H9 (cell line): ENCODE data around the gene CUBN. TPM values are rescaled to one million over a fixed set of nuclear protein-coding genes. Genes with fewer than 3 reads are reported as not detected.

ENCODE experiments used
- DNase-seq: peaks from one replicate; pipeline ENCODE4 v3.0.0-alpha.2; 2017
- H2AFZ ChIP-seq: one replicate; pipeline ENCODE4 v1.6.1; 2013; ENCODE audit warnings: mild to moderate bottlenecking, low read length, control low read depth, moderate library complexity
- H2AK5ac ChIP-seq: 2 replicates; pipeline ENCODE4 v1.6.1; 2013; ENCODE audit warnings: low read length, control low read depth, mixed read lengths; ENCODE audit not compliant: insufficient read length
- H2BK120ac ChIP-seq: one replicate; pipeline ENCODE4 v1.6.1; 2013; ENCODE audit warnings: low read depth, mild to moderate bottlenecking, low read length, control low read depth, inconsistent platforms; ENCODE audit not compliant: poor library complexity, severe bottlenecking
- H2BK12ac ChIP-seq: 2 replicates; pipeline ENCODE4 v1.6.1; 2013; ENCODE audit warnings: low read length, control low read depth, mixed read lengths, low read depth; ENCODE audit not compliant: insufficient read length
- H2BK15ac ChIP-seq: 2 replicates; pipeline ENCODE4 v1.6.1; 2013; ENCODE audit warnings: low read depth, low read length, control low read depth
- H2BK20ac ChIP-seq: one replicate; pipeline ENCODE4 v1.6.1; 2013; ENCODE audit warnings: low read depth, mild to moderate bottlenecking, low read length, control low read depth, inconsistent platforms; ENCODE audit not compliant: poor library complexity, severe bottlenecking
- H2BK5ac ChIP-seq: 2 replicates; pipeline ENCODE4 v1.6.1; 2013; ENCODE audit warnings: low read length, control low read depth, mixed read lengths; ENCODE audit not compliant: insufficient read length
- H3K14ac ChIP-seq: 2 replicates; pipeline ENCODE4 v1.6.1; 2013; ENCODE audit warnings: low read length, control low read depth; ENCODE audit not compliant: insufficient read depth
- H3K18ac ChIP-seq: 2 replicates; pipeline ENCODE4 v1.6.1; 2013; ENCODE audit warnings: low read depth, mild to moderate bottlenecking, mixed read lengths, low read length, control low read depth; ENCODE audit not compliant: insufficient read length
- H3K23ac ChIP-seq: 2 replicates; pipeline ENCODE4 v1.6.1; 2013; ENCODE audit warnings: low read length, control low read depth, mixed read lengths, low read depth; ENCODE audit not compliant: insufficient read length
- H3K23me2 ChIP-seq: 2 replicates; pipeline ENCODE4 v1.6.1; 2013; ENCODE audit warnings: low read depth, mild to moderate bottlenecking, mixed read lengths, low read length, control low read depth; ENCODE audit not compliant: insufficient read length, poor library complexity, severe bottlenecking
- H3K27ac ChIP-seq: 2 replicates; pipeline ENCODE4 v1.5.1; 2013; ENCODE audit warnings: low read length, control low read depth, mixed read lengths, low read depth; ENCODE audit not compliant: insufficient read length
- H3K27me3 ChIP-seq: 2 replicates; pipeline ENCODE4 v1.6.1; 2013; ENCODE audit warnings: low read length, control low read depth, inconsistent platforms; ENCODE audit not compliant: insufficient read depth
- H3K4ac ChIP-seq: 2 replicates; pipeline ENCODE4 v1.6.1; 2013; ENCODE audit warnings: low read depth, mild to moderate bottlenecking, control low read depth, inconsistent platforms, low read length, moderate library complexity
- H3K4me1 ChIP-seq: 2 replicates; pipeline ENCODE4 v1.6.1; 2013; ENCODE audit warnings: low read length, control low read depth, inconsistent platforms; ENCODE audit not compliant: insufficient read depth
- H3K4me2 ChIP-seq: 2 replicates; pipeline ENCODE4 v1.6.1; 2013; ENCODE audit warnings: low read length, control low read depth, mixed read lengths; ENCODE audit not compliant: insufficient read length, insufficient read depth
- H3K56ac ChIP-seq: 2 replicates; pipeline ENCODE4 v1.6.1; 2013; ENCODE audit warnings: low read depth, mild to moderate bottlenecking, mixed read lengths, low read length, control low read depth; ENCODE audit not compliant: insufficient read length
- H3K79me1 ChIP-seq: 2 replicates; pipeline ENCODE4 v1.6.1; 2013; ENCODE audit warnings: low read depth, mild to moderate bottlenecking, moderate library complexity, low read length, control low read depth, inconsistent platforms; ENCODE audit not compliant: insufficient read depth, poor library complexity, severe bottlenecking
- H3K79me2 ChIP-seq: 2 replicates; pipeline ENCODE4 v1.6.1; 2013; ENCODE audit warnings: low read length, control low read depth, inconsistent platforms; ENCODE audit not compliant: insufficient read depth
- H3K9ac ChIP-seq: 2 replicates; pipeline ENCODE4 v1.6.1; 2013; ENCODE audit warnings: low read length, control low read depth, mixed read lengths; ENCODE audit not compliant: insufficient read length; ENCODE audit errors: extremely low read depth
- H3K9me3 ChIP-seq: one replicate; pipeline ENCODE4 v1.6.1; 2013; ENCODE audit warnings: low read depth, low read length, inconsistent platforms; ENCODE audit not compliant: control insufficient read depth
- H3T11ph ChIP-seq: one replicate; pipeline ENCODE4 v1.6.1; 2013; ENCODE audit warnings: mild to moderate bottlenecking, low read length, control low read depth, inconsistent platforms
- H4K20me1 ChIP-seq: one replicate; pipeline ENCODE4 v1.6.1; 2013; ENCODE audit not compliant: control insufficient read depth, insufficient read length, insufficient read depth
- H4K5ac ChIP-seq: 2 replicates; pipeline ENCODE4 v1.6.1; 2013; ENCODE audit warnings: low read depth, mild to moderate bottlenecking, mixed read lengths, low read length, control low read depth; ENCODE audit not compliant: insufficient read length
- H4K8ac ChIP-seq: replicated peaks from 2 replicates; pipeline ENCODE4 v1.6.1; 2013; ENCODE audit warnings: low read length, control low read depth, mixed read lengths, low read depth; ENCODE audit not compliant: insufficient read length
- H4K91ac ChIP-seq: 2 replicates; pipeline ENCODE4 v1.6.1; 2013; ENCODE audit warnings: low read depth, mild to moderate bottlenecking, moderate library complexity, mixed read lengths, low read length, control low read depth; ENCODE audit not compliant: insufficient read length
- H3K27ac Mint-ChIP-seq, 3 experiments: 2 replicates in 2 of 3; 3 replicates in 1 of 3; pipeline ENCODE4 v1.8.0; 2020 to 2021; ENCODE audit warnings: mixed read lengths in 3 of 3, mild to moderate bottlenecking in 1 of 3, moderate library complexity in 1 of 3
- H3K27me3 Mint-ChIP-seq: 2 replicates; pipeline ENCODE4 v1.8.0; 2021; ENCODE audit warnings: low read depth, mild to moderate bottlenecking, moderate library complexity, mixed read lengths
- H3K36me3 Mint-ChIP-seq, 3 experiments: 2 replicates in 2 of 3; 3 replicates in 1 of 3; pipeline ENCODE4 v1.8.0; 2020 to 2021; ENCODE audit warnings: low read depth in 3 of 3, mixed read lengths in 3 of 3; ENCODE audit not compliant: insufficient read depth in 1 of 3
- H3K4me1 Mint-ChIP-seq, 2 experiments: 2 replicates each; pipeline ENCODE4 v1.8.0; 2020; ENCODE audit warnings: mixed read lengths in 2 of 2
- H3K4me3 Mint-ChIP-seq, 2 experiments: 2 replicates in 1 of 2; 3 replicates in 1 of 2; pipeline ENCODE4 v1.8.0; 2020 to 2021; ENCODE audit warnings: mild to moderate bottlenecking in 2 of 2, mixed read lengths in 2 of 2, moderate library complexity in 1 of 2
- H3K9me3 Mint-ChIP-seq, 2 experiments: 2 replicates in 1 of 2; 3 replicates in 1 of 2; pipeline ENCODE4 v1.8.0; 2020; ENCODE audit warnings: mild to moderate bottlenecking in 2 of 2, mixed read lengths in 2 of 2, moderate library complexity in 1 of 2
- WGBS: extraction: QIAGEN DNeasy Blood & Tissue Kit; methylation state at CpG from one replicate; pipeline ENCODE4 v1.1.7; 2013; ENCODE audit warnings: missing lambda C conversion rate, low lambda C conversion rate, mixed read lengths; ENCODE audit not compliant: insufficient read length; ENCODE audit errors: extremely low coverage; 5-methylcytosine and 5-hydroxymethylcytosine counted together
- total RNA-seq: library from RNA; stranded (reverse); gene quantifications from 2 replicates; pipeline ENCODE4 v1.2.1, GENCODE V29; 2021
- TF ChIP-seq, protein P1 (sequence below): fragments of 200-600 bp; sonication (generic); conservative IDR thresholded peaks from 3 replicates; pipeline ENCODE4 v1.8.0; 2021; ENCODE audit warnings: antibody characterized with exemption, mild to moderate bottlenecking

Gene CUBN
- total RNA-seq, 1 experiment from 2014 or later = 0.26 TPM

DNA sequence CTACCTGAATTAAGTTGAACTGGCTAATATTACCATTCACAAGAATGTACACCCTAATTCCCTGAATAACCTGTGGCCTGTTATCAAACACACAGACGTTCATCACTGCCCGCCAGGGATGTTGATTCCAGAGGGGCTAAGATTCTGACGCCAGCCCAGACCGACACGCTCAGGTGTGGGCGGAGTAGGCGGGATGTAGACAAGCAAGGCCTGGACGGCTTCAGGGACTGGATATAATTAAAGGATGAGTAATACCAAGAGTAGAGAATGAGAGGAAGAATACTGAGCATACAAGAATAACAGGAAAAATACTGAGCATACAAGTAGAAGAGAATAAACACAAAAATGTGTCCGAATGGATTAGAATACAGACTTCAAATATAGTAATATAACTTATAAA is 29.0 kb downstream of the CUBN start:
- Histone ChIP-seq H3K27ac (no peak overlapping the region), H3K79me1 (no peaks in the 10 kb centered on the region)
- no CpG with 5 or more reads among the region's 9 CpGs for WGBS

More for the DNA sequence above, 29.0 kb downstream of the CUBN start:
- no peaks in the 10 kb centered on the region for H3K4me1 Mint-ChIP-seq
- no peaks in the 10 kb centered on the region for H3K4me1 ChIP-seq
- H3K9me3 ChIP-seq = no peaks in the 10 kb centered on the region
- no peaks in the 10 kb centered on the region for H3K79me2 ChIP-seq
- H3K4ac ChIP-seq = no peak overlapping the region
- no peak overlapping the region for H2BK5ac ChIP-seq
- H2BK20ac ChIP-seq = no peak overlapping the region
- no peaks in the 10 kb centered on the region for H3K27me3 Mint-ChIP-seq
- H3K27ac Mint-ChIP-seq = no peak overlapping the region
- H3T11ph ChIP-seq = no peak overlapping the region
- H4K20me1 ChIP-seq = no peaks in the 10 kb centered on the region
- no peak overlapping the region for H3K23ac ChIP-seq
- H4K5ac ChIP-seq = no peak overlapping the region
- H3K14ac ChIP-seq = no peak overlapping the region
- H2BK15ac ChIP-seq = no peak overlapping the region
- H3K18ac ChIP-seq = no peak overlapping the region
- no peak overlapping the region for H3K9ac ChIP-seq
- H3K4me2 ChIP-seq = no peak overlapping the region
- H3K4me3 Mint-ChIP-seq = no peak overlapping the region
- no peaks in the 10 kb centered on the region for H3K23me2 ChIP-seq
- no peak overlapping the region for H2AK5ac ChIP-seq
- H3K56ac ChIP-seq = no peak overlapping the region
- H3K27me3 ChIP-seq = no peaks in the 10 kb centered on the region
- no peak overlapping the region for H2BK12ac ChIP-seq
- H4K91ac ChIP-seq = no peak overlapping the region
- H2BK120ac ChIP-seq = no peak overlapping the region
- TF ChIP-seq, protein P1, sequence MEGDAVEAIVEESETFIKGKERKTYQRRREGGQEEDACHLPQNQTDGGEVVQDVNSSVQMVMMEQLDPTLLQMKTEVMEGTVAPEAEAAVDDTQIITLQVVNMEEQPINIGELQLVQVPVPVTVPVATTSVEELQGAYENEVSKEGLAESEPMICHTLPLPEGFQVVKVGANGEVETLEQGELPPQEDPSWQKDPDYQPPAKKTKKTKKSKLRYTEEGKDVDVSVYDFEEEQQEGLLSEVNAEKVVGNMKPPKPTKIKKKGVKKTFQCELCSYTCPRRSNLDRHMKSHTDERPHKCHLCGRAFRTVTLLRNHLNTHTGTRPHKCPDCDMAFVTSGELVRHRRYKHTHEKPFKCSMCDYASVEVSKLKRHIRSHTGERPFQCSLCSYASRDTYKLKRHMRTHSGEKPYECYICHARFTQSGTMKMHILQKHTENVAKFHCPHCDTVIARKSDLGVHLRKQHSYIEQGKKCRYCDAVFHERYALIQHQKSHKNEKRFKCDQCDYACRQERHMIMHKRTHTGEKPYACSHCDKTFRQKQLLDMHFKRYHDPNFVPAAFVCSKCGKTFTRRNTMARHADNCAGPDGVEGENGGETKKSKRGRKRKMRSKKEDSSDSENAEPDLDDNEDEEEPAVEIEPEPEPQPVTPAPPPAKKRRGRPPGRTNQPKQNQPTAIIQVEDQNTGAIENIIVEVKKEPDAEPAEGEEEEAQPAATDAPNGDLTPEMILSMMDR = no peak
- H3K9me3 Mint-ChIP-seq = peaks cover 0 to 9% of the 10 kb centered on the region in 2 experiments; a peak in 3 of 5 replicates
- H4K8ac ChIP-seq = no peak overlapping the region
- H2AFZ ChIP-seq = no peak overlapping the region
- H3K36me3 Mint-ChIP-seq = 0 out of 7 replicates have a peak, but pooled peaks cover 0 to 1% (median 0%) of the 10 kb centered on the region in 3 experiments
- DNase-seq = no peak
